Fibroblast of mammary gland (primary cell): ENCODE measurements around the gene CWC22.
A peak's percentile ranks its signal among the peaks of the same experiment; 100 is the strongest.

Experiments
- DNase-seq: peaks from one replicate; pipeline ENCODE4 v3.0.0-alpha.2; 2010; ENCODE audit warnings: low read depth
- H3K4me3 ChIP-seq: 2 replicates; pipeline ENCODE4 v1.5.1; 2011; ENCODE audit warnings: low read depth, mild to moderate bottlenecking, low read length, moderate library complexity; ENCODE audit not compliant: control insufficient read depth
- CTCF ChIP-seq: conservative IDR thresholded peaks from 2 replicates; pipeline ENCODE4 v1.5.1; 2011; ENCODE audit warnings: low read depth, low read length, inconsistent platforms; ENCODE audit not compliant: control insufficient read depth, insufficient read depth

Gene CWC22

DNA sequence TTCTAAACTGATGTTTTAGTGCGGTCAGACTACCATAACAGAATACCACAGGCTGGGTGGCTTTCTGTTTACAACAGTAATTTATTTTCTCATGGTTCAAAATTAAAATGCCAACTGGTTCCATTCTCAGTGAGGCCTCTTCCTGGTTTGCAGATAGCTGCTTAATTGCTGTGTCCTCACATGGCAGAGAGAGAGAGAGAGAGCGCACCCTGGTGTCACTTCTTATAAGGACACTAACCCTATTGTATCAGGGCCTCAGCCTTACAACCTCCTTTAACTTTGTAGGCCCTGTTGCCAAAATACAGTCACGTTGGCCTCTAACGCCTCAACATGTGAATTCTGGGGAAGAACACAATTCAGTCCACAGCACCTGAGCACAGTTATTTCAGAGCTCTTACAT lies 108.2 kb downstream of the CWC22 start:
- TF ChIP-seq CTCF = peak; percentile 53
- no peak overlapping the region for H3K4me3 ChIP-seq
- DNase-seq = peak; percentile 50
